ENCODE data around the gene SPATA46.
"Not testable (repeated sequence)": the region's sequence is repeated elsewhere in the genome, so short reads cannot be mapped to it uniquely, and the experiment has no call there.

Gene SPATA46

GRCh38 chr1:162357681-162358266, 18.9 kb downstream of the SPATA46 start:
- peak; percentile 52 for DNase-seq (ENCODE audit: extremely low spot score)
- TF ChIP-seq, protein P1, sequence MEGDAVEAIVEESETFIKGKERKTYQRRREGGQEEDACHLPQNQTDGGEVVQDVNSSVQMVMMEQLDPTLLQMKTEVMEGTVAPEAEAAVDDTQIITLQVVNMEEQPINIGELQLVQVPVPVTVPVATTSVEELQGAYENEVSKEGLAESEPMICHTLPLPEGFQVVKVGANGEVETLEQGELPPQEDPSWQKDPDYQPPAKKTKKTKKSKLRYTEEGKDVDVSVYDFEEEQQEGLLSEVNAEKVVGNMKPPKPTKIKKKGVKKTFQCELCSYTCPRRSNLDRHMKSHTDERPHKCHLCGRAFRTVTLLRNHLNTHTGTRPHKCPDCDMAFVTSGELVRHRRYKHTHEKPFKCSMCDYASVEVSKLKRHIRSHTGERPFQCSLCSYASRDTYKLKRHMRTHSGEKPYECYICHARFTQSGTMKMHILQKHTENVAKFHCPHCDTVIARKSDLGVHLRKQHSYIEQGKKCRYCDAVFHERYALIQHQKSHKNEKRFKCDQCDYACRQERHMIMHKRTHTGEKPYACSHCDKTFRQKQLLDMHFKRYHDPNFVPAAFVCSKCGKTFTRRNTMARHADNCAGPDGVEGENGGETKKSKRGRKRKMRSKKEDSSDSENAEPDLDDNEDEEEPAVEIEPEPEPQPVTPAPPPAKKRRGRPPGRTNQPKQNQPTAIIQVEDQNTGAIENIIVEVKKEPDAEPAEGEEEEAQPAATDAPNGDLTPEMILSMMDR (IDR thresholded peaks at IDR 0.05; ENCODE audit: control extremely low read depth, extremely low read depth, low read depth, missing control alignments): peak; percentile 53
- CTCF ChIA-PET: interaction anchor here (0.7 to 4.0 kb wide), 17 partner anchors 8 to 817 kb away, joined by 3 to 28 read pairs (median 4); partner anchors contain the start of gene C1orf226
- POLR2A ChIA-PET: no interaction called here

DNA sequence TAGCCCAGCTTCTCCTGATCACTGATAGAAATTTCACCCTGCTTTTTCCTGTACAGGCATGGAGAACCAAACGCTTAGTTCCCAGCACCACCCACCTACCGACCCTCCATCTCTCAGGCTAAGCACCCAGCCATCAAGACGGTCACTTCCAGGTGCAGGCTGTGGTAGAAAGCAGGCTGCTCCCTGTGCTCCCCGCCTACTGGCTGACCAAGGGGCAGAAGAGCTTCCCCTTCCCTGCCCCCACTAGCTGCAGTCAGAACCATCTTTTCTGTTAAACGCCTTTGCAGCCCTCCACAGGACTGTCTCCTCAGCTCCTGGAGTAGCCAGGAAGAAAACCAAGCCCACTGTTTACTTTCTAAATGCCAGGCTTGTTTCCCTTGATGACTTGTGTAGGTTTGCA, 23.0 kb downstream of the SPATA46 start:
- TF ChIP-seq, protein P1 (IDR thresholded peaks at IDR 0.05; ENCODE audit: control extremely low read depth, extremely low read depth, low read depth, missing control alignments): no peak
- CTCF ChIA-PET: interaction anchor here (1.4 kb wide), 1 partner anchor 430 kb away, joined by 3 read pairs; no protein-coding TSS in a partner anchor
- DNase-seq (ENCODE audit: extremely low spot score): no peak
- POLR2A ChIA-PET: no interaction called here

DNA sequence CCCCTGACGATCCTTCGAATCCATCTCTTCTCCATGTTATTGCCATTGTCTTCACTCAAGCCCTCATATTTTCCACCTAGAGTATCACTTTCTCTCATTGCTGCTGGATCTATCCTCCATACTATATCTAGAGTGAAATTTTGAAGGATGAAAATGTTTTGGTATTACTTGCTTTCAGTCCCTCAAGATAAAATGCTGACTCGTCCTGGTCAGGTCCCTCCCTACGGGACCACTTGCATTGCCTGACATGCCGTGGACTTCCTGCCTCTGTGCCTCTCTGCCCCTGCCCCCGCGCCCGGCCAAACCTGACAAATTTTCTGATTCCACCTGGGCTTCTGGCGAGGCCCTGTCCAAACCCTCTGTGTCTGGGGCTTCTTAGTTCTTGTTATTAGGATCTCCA, 23.6 kb downstream of the SPATA46 start:
- TF ChIP-seq, protein P1 (IDR thresholded peaks at IDR 0.05; ENCODE audit: control extremely low read depth, extremely low read depth, low read depth, missing control alignments): no peak
- ChIA-PET CTCF (interaction anchor here (1.0 kb wide), 1 partner anchor 14 kb away, joined by 3 read pairs; no protein-coding TSS in a partner anchor), POLR2A (no interaction called here)
- DNase-seq (ENCODE audit: extremely low spot score): no peak

GRCh38 chr1:162351874-162352273, 24.8 kb downstream of the SPATA46 start:
- DNase-seq (ENCODE audit: extremely low spot score): not testable (repeated sequence)
- ChIA-PET CTCF (interaction anchor here (0.7 to 1.4 kb wide), 4 partner anchors 10 to 315 kb away, joined by 3 to 4 read pairs (median 4); no protein-coding TSS in a partner anchor), POLR2A (interaction anchor here (0.6 kb wide), 1 partner anchor 717 kb away, joined by 3 read pairs; no protein-coding TSS in a partner anchor)

DNA sequence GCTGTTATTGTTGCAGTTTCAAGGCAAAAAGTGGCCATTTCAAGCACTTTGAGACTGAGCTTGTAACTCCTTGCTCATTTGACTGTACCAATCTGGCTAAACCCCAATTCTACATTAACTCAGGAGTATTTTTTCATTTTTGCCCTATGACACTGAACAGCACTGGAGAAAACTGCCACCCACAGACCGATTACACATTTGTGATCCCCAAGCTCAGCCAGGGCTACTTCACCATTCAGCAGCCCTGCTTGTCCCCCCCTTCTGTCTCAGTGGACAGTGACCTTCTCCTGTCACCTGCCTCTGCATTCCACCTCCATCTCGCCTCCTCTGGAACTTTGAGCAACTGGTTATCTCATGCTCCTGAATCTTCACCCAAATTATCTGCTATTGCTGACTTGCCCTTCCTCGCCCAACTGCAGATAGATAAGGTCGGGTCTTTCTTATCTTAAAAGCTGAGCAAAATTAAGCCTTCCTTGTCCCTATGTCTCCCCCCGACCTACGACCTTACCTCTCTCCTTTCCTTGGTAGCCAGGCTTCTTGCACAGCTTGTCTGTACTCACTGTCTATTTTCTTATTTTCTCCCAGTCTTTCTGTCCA, 25.3 kb downstream of the SPATA46 start:
- POLR2A ChIA-PET: interaction anchor here (0.6 kb wide), 1 partner anchor 717 kb away, joined by 3 read pairs; no protein-coding TSS in a partner anchor
- TF ChIP-seq, protein P1 (IDR thresholded peaks at IDR 0.05; ENCODE audit: control extremely low read depth, extremely low read depth, low read depth, missing control alignments): no peak
- CTCF ChIA-PET: interaction anchor here (0.7 to 1.4 kb wide), 3 partner anchors 11 to 314 kb away, joined by 3 to 4 read pairs (median 4); no protein-coding TSS in a partner anchor
- DNase-seq (ENCODE audit: extremely low spot score): no peak

DNA sequence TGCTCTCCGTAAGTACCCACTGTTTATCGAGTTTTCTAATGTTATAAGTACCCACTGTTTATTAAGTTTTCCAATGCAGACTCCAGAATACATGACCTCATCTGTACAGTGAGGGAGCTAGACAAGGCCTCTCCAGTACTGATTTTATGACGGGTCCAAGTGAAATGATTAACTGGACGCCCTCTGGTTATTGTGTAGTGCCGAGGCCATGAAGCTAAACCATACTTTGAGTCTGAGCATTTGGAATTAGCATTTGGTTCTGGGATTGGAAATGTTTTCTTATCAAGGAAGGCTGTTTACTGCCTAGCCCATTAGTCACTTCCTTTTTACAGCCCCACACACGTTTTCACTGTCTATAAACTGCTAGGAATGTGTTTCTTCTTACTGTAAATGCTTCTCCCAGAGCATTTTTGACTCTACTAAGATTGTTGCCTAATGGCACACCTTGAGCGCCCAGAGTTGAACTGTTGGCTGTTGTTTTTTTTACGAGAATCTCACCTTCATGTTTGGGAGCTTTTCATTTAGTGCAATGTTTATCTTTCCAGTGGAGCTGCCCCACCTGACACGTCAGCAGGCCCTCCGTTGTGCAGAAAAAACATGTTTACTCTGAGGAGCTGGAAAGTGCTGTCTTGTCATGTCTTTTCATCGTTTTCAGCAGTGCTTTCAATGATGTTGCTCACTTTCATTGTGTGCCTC, 26.9 kb downstream of the SPATA46 start:
- TF ChIP-seq, protein P1 (IDR thresholded peaks at IDR 0.05; ENCODE audit: control extremely low read depth, extremely low read depth, low read depth, missing control alignments): no peak
- DNase-seq (ENCODE audit: extremely low spot score): no peak
- ChIA-PET POLR2A (no interaction called here), CTCF (interaction anchor here (0.7 to 1.0 kb wide), 3 partner anchors 8 to 42 kb away, joined by 3 read pairs; no protein-coding TSS in a partner anchor)

Data from GM10248 (cell line).